Suprapubic skin (tissue), 4 donors: ENCODE measurements around the gene TMEM156. TPM values are rescaled to one million over a fixed set of nuclear protein-coding genes. Genes with fewer than 3 reads are reported as not detected.
"Not testable (repeated sequence)": the region's sequence is repeated elsewhere in the genome, so short reads cannot be mapped to it uniquely, and the experiment has no call there.

Experiments used
- DNase-seq, 2 donors: peaks; one replicate each; pipeline ENCODE4 v3.0.0-alpha.2; 2019; ENCODE audit warnings: low spot score in 2 of 2
- H3K27ac ChIP-seq: fragments of 200-600 bp; sonication (generic); one replicate; pipeline ENCODE4 v1.5.1; 2019
- H3K27me3 ChIP-seq: fragments of 200-600 bp; sonication (generic); one replicate; pipeline ENCODE4 v1.5.1; 2019
- H3K36me3 ChIP-seq: fragments of 200-600 bp; sonication (generic); one replicate; pipeline ENCODE4 v1.5.1; 2019
- H3K4me1 ChIP-seq: fragments of 200-600 bp; sonication (generic); one replicate; pipeline ENCODE4 v1.5.1; 2019
- H3K4me3 ChIP-seq: fragments of 200-600 bp; sonication (generic); one replicate; pipeline ENCODE4 v1.5.1; 2019; ENCODE audit warnings: mild to moderate bottlenecking
- H3K9me3 ChIP-seq: fragments of 200-600 bp; sonication (generic); one replicate; pipeline ENCODE4 v1.5.1; 2019
- CTCF ChIP-seq, 2 donors: fragments of 200-600 bp in 1 of 2; fragments of 450-650 bp in 1 of 2; sonication (generic) in 1 of 2; IDR thresholded peaks; one replicate each; pipeline ENCODE4 v1.5.1; 2016 to 2019; ENCODE audit warnings: antibody characterized with exemption in 2 of 2, mild to moderate bottlenecking in 1 of 2, moderate library complexity in 1 of 2
- EP300 ChIP-seq: sonication (generic); formaldehyde crosslinking; IDR thresholded peaks from one replicate; pipeline ENCODE4 v1.6.1; 2017; ENCODE audit warnings: antibody characterized with exemption
- POLR2A ChIP-seq, 2 donors: fragments of 450-650 bp; IDR thresholded peaks; one replicate each; pipeline ENCODE4 v1.6.1; 2017; ENCODE audit warnings: antibody characterized with exemption in 2 of 2, mild to moderate bottlenecking in 2 of 2, moderate library complexity in 2 of 2
- POLR2AphosphoS5 ChIP-seq, 3 donors: sonication (generic); formaldehyde crosslinking; IDR thresholded peaks; one replicate each; pipeline ENCODE4 v1.6.1; 2017; ENCODE audit warnings: antibody characterized with exemption in 3 of 3
- WGBS: methylation state at CpG from one replicate; pipeline ENCODE4 v1.1.5; 2018; 5-methylcytosine and 5-hydroxymethylcytosine counted together
- total RNA-seq, 4 donors: library from RNA; depleted of rRNA; stranded (reverse); fragments of >200 nt; gene quantifications; one replicate each; pipeline ENCODE4 v1.1.0, GENCODE V29; 2016

Gene TMEM156
- total RNA-seq, 4 donors from 2014 or later = not detected

GRCh38 chr4:39022241-39022640 is 10.0 kb downstream of the TMEM156 start:
- H3K4me3 ChIP-seq = no peak overlapping the region
- no peaks in the 10 kb centered on the region for H3K36me3 ChIP-seq
- H3K9me3 ChIP-seq = no peaks in the 10 kb centered on the region
- no peak for DNase-seq
- TF ChIP-seq EP300 (no peak), POLR2A (IDR thresholded peaks at IDR 0.05) (no peak), POLR2AphosphoS5 (IDR thresholded peaks at IDR 0.05) (no peak), CTCF (IDR thresholded peaks at IDR 0.05) (no peak)
- H3K4me1 ChIP-seq = no peaks in the 10 kb centered on the region
- WGBS = 73% methylated on average over 2 of the region's 2 CpGs
- no peaks in the 10 kb centered on the region for H3K27me3 ChIP-seq
- H3K27ac ChIP-seq = no peak overlapping the region

- no peak for DNase-seq
- Histone ChIP-seq H3K27me3 (no peaks in the 10 kb centered on the region), H3K4me3 (no peak overlapping the region), H3K27ac (no peak overlapping the region), H3K4me1 (no peaks in the 10 kb centered on the region), H3K36me3 (no peaks in the 10 kb centered on the region), H3K9me3 (no peaks in the 10 kb centered on the region)
- 86% methylated on average over 3 of the region's 3 CpGs for WGBS
- TF ChIP-seq POLR2AphosphoS5 (IDR thresholded peaks at IDR 0.05) = no peak
- TF ChIP-seq POLR2A (IDR thresholded peaks at IDR 0.05) = no peak
- TF ChIP-seq EP300 = no peak
- TF ChIP-seq CTCF (IDR thresholded peaks at IDR 0.05) = no peak
These were observed 10.6 kb downstream of the TMEM156 start for GRCh38 chr4:39021631-39022030.

- WGBS = 73% methylated on average over 4 of the region's 4 CpGs
These were observed 12.1 kb downstream of the TMEM156 start for GRCh38 chr4:39020130-39020529.

GRCh38 chr4:39014028-39014427 is 18.2 kb downstream of the TMEM156 start:
- TF ChIP-seq POLR2A (IDR thresholded peaks at IDR 0.05) (no peak), CTCF (IDR thresholded peaks at IDR 0.05) (no peak), POLR2AphosphoS5 (IDR thresholded peaks at IDR 0.05) (no peak), EP300 (no peak)
- H3K36me3 ChIP-seq = no peaks in the 10 kb centered on the region
- no peaks in the 10 kb centered on the region for H3K9me3 ChIP-seq
- no peaks in the 10 kb centered on the region for H3K27me3 ChIP-seq
- WGBS = 86% methylated on average over 2 of the region's 2 CpGs
- DNase-seq = no peak
- no peak overlapping the region for H3K4me3 ChIP-seq
- H3K27ac ChIP-seq = no peak overlapping the region
- H3K4me1 ChIP-seq = no peaks in the 10 kb centered on the region

More at GRCh38 chr4:39020130-39020529, 12.1 kb downstream of the TMEM156 start:
- TF ChIP-seq POLR2AphosphoS5 (IDR thresholded peaks at IDR 0.05) (no peak), CTCF (IDR thresholded peaks at IDR 0.05) (no peak), POLR2A (IDR thresholded peaks at IDR 0.05) (no peak), EP300 (no peak)
- Histone ChIP-seq H3K27me3 (no peaks in the 10 kb centered on the region), H3K27ac (no peak overlapping the region), H3K9me3 (no peaks in the 10 kb centered on the region), H3K36me3 (no peaks in the 10 kb centered on the region), H3K4me1 (no peaks in the 10 kb centered on the region), H3K4me3 (no peak overlapping the region)
- DNase-seq = no peak

GRCh38 chr4:39004758-39005157 is 27.5 kb downstream of the TMEM156 start:
- WGBS = 54% methylated on average over 2 of the region's 2 CpGs
- no peaks in the 10 kb centered on the region for H3K4me1 ChIP-seq
- DNase-seq = no peak
- no peak overlapping the region for H3K27ac ChIP-seq
- no peaks in the 10 kb centered on the region for H3K27me3 ChIP-seq
- no peak overlapping the region for H3K4me3 ChIP-seq
- no peaks in the 10 kb centered on the region for H3K36me3 ChIP-seq
- H3K9me3 ChIP-seq = no peaks in the 10 kb centered on the region
- no peak for TF ChIP-seq POLR2A (IDR thresholded peaks at IDR 0.05)
- TF ChIP-seq CTCF (IDR thresholded peaks at IDR 0.05) = no peak
- no peak for TF ChIP-seq POLR2AphosphoS5 (IDR thresholded peaks at IDR 0.05)
- TF ChIP-seq EP300 = no peak

GRCh38 chr4:39002058-39002457 is 30.2 kb downstream of the TMEM156 start:
- not testable (repeated sequence) for H3K4me3 ChIP-seq, DNase-seq, H3K27ac ChIP-seq, H3K4me1 ChIP-seq, H3K36me3 ChIP-seq, H3K27me3 ChIP-seq, H3K9me3 ChIP-seq
- WGBS = 88% methylated on average over 2 of the region's 4 CpGs
